ENCODE measurements around the gene C6orf47.

Gene C6orf47

GRCh38 chr6:31661262-31662123 lies 915 bp upstream of the C6orf47 start:
- DNase-seq (ENCODE audit: low read depth): no peak

GRCh38 chr6:31659649-31660380 lies 763 bp downstream of the C6orf47 start:
- no peak for DNase-seq (ENCODE audit: low read depth)

- DNase-seq (ENCODE audit: low read depth): no peak
Measured at GRCh38 chr6:31658983-31659648, 1.5 kb downstream of the C6orf47 start.

- no peak for DNase-seq (ENCODE audit: low read depth)
Measured at GRCh38 chr6:31658158-31658688, 2.4 kb downstream of the C6orf47 start.

GRCh38 chr6:31657406-31658157 lies 3.0 kb downstream of the C6orf47 start:
- DNase-seq (ENCODE audit: low read depth): no peak

- DNase-seq (ENCODE audit: low read depth): no peak
Measured at GRCh38 chr6:31655349-31656237, 5.0 kb downstream of the C6orf47 start, which contains the start of gene APOM. TSS of gene APOM (plus strand) at chr6:31655894. CDS start at chr6:31655967, 73 bp downstream.

GRCh38 chr6:31654574-31655348 lies 5.8 kb downstream of the C6orf47 start:
- DNase-seq (ENCODE audit: low read depth): no peak

- peak; percentile 75 for DNase-seq (ENCODE audit: low read depth)
Measured at GRCh38 chr6:31652925-31653724, 7.5 kb downstream of the C6orf47 start.

- no peak for DNase-seq (ENCODE audit: low read depth)
Measured at GRCh38 chr6:31651602-31652191, 8.9 kb downstream of the C6orf47 start.

- no peak for DNase-seq (ENCODE audit: low read depth)
Measured at GRCh38 chr6:31645325-31645724, 15.3 kb downstream of the C6orf47 start.

- no peak for DNase-seq (ENCODE audit: low read depth)
Measured at GRCh38 chr6:31643818-31644454, 16.6 kb downstream of the C6orf47 start.

GRCh38 chr6:31642798-31643570 lies 17.6 kb downstream of the C6orf47 start:
- DNase-seq (ENCODE audit: low read depth): no peak

GRCh38 chr6:31641370-31641769 lies 19.2 kb downstream of the C6orf47 start:
- no peak for DNase-seq (ENCODE audit: low read depth)

GRCh38 chr6:31640612-31641011 lies 20.0 kb downstream of the C6orf47 start:
- DNase-seq (ENCODE audit: low read depth): no peak

- no peak for DNase-seq (ENCODE audit: low read depth)
Measured at GRCh38 chr6:31639449-31639861, 21.1 kb downstream of the C6orf47 start.

- no peak for DNase-seq (ENCODE audit: low read depth)
Measured at GRCh38 chr6:31639043-31639442, 21.5 kb downstream of the C6orf47 start.
